GM12878 (cell line): ENCODE results near the gene LRRC39. TPM values are rescaled to one million over a fixed set of nuclear protein-coding genes. Genes with fewer than 3 reads are reported as not detected.

Source experiments
- ATAC-seq: fragments of 200-7000 bp; cut with Tn5 transposase; 3 replicates; pipeline ENCODE4 v1.9.1; 2020; ENCODE audit warnings: mild to moderate bottlenecking, moderate library complexity
- BruUV-seq: library from RNA; stranded (reverse); fragments of 400-500 nt; replicated peaks from 2 replicates; lab custom pipeline; 2021; lab: Mats Ljungman, UMichigan
- CTCF ChIA-PET: fragments of 300-600 bp; sonication (Branson Sonifier 250); formaldehyde crosslinking; extraction: SDS; loops from one replicate; lab custom pipeline; 2021; ENCODE audit warnings: inconsistent platforms; lab: Yijun Ruan, JAX
- POLR2A ChIA-PET: fragments of 350-600 bp; formaldehyde crosslinking; extraction: SDS; loops from one replicate; lab custom pipeline; 2021; ENCODE audit warnings: inconsistent platforms; lab: Charles Lee
- RAD21 ChIA-PET: fragments of 300-600 bp; sonication (Branson Sonifier 250); formaldehyde crosslinking; loops from one replicate; lab custom pipeline; 2023; ENCODE audit warnings: antibody characterized with exemption; ENCODE audit not compliant: unreplicated experiment; lab: Charles Lee
- SMC1A ChIA-PET: fragments of 300-600 bp; sonication (Branson Sonifier 250); formaldehyde crosslinking; loops from one replicate; lab custom pipeline; 2023; ENCODE audit not compliant: unreplicated experiment, uncharacterized antibody; lab: Charles Lee
- DNase-seq: peaks from one replicate; pipeline ENCODE4 v3.0.0-alpha.2; 2011; ENCODE audit warnings: low read depth, low spot score
- FAIRE-seq: peaks from 3 replicates; lab custom pipeline; 2011; peaks lifted over from hg19 to GRCh38; lab: Jason Lieb, UNC
- H2AFZ ChIP-seq: 2 replicates; pipeline ENCODE4 v1.6.0; 2011; ENCODE audit warnings: low read depth, low read length, control low read depth; ENCODE audit not compliant: control insufficient read depth
- H3K27ac ChIP-seq: 2 replicates; pipeline ENCODE4 v1.5.1; 2011; ENCODE audit warnings: control low read depth; ENCODE audit not compliant: control insufficient read depth, insufficient read depth
- H3K27me3 ChIP-seq, 2 experiments: replicated peaks in 1 of 2; 2 replicates each; pipeline versions ENCODE4 v1.6.0 to v1.6.1; 2011; ENCODE audit warnings: low read length in 1 of 2; ENCODE audit not compliant: control insufficient read depth in 2 of 2, insufficient read depth in 2 of 2
- H3K36me3 ChIP-seq, 2 experiments: 2 replicates each; pipeline ENCODE4 v1.5.1; 2011; ENCODE audit warnings: low read length in 1 of 2; ENCODE audit not compliant: control insufficient read depth in 2 of 2, insufficient read depth in 2 of 2
- H3K4me1 ChIP-seq: 2 replicates; pipeline ENCODE4 v1.6.1; 2011; ENCODE audit warnings: mild to moderate bottlenecking, low read length, moderate library complexity, mixed read lengths; ENCODE audit not compliant: control insufficient read depth, insufficient read depth
- H3K4me2 ChIP-seq: 2 replicates; pipeline ENCODE4 v1.6.0; 2011; ENCODE audit warnings: control low read depth; ENCODE audit not compliant: control insufficient read depth, insufficient read depth
- H3K4me3 ChIP-seq: fragments of 200-600 bp; sonication (generic); 2 replicates; pipeline ENCODE4 v1.5.1; 2016
- H3K79me2 ChIP-seq: 2 replicates; pipeline ENCODE4 v1.6.0; 2011; ENCODE audit warnings: low read length; ENCODE audit not compliant: control insufficient read depth, insufficient read depth
- H3K9ac ChIP-seq: 2 replicates; pipeline ENCODE4 v1.8.0; 2011; ENCODE audit warnings: low read length, control low read depth, mixed read lengths; ENCODE audit not compliant: control insufficient read depth, insufficient read depth
- H3K9me3 ChIP-seq: replicated peaks from 3 replicates; pipeline ENCODE4 v1.5.1; 2011; ENCODE audit warnings: mild to moderate bottlenecking, low read length; ENCODE audit not compliant: control insufficient read depth, insufficient read depth
- H4K20me1 ChIP-seq: 2 replicates; pipeline ENCODE4 v1.6.0; 2011; ENCODE audit not compliant: control insufficient read depth, insufficient read depth
- BACH1 ChIP-seq: fragments of 450-650 bp; IDR thresholded peaks from 2 replicates; pipeline ENCODE4 v1.6.1; 2017; ENCODE audit warnings: mild to moderate bottlenecking, borderline replicate concordance
- BRCA1 ChIP-seq: IDR thresholded peaks from 2 replicates; pipeline ENCODE4 v1.6.1; 2011; ENCODE audit warnings: low read depth, low read length, improper control_type of control experiment
- CBX5 ChIP-seq: sonication (generic); IDR thresholded peaks from 2 replicates; pipeline ENCODE4 v1.6.1; 2016; ENCODE audit warnings: low read depth, moderate library complexity, mild to moderate bottlenecking, inconsistent platforms
- EED ChIP-seq: sonication (generic); IDR thresholded peaks from 2 replicates; pipeline ENCODE4 v1.6.1; 2016; ENCODE audit warnings: antibody characterized with exemption, low read depth
- HSF1 ChIP-seq: fragments of 150-350 bp; IDR thresholded peaks from 2 replicates; pipeline ENCODE4 v1.6.1; 2014; ENCODE audit warnings: mild to moderate bottlenecking, low read depth, low read length
- KLF5 ChIP-seq: fragments of 450-650 bp; IDR thresholded peaks from 2 replicates; pipeline ENCODE4 v1.6.1; 2014; ENCODE audit warnings: mild to moderate bottlenecking; ENCODE audit not compliant: partially characterized antibody
- NFXL1 ChIP-seq: fragments of 450-650 bp; IDR thresholded peaks from 2 replicates; pipeline ENCODE4 v1.6.1; 2017; ENCODE audit warnings: antibody characterized with exemption, mild to moderate bottlenecking, borderline replicate concordance
- NFYB ChIP-seq: IDR thresholded peaks from 2 replicates; pipeline ENCODE4 v1.6.1; 2011; ENCODE audit warnings: low read depth, mild to moderate bottlenecking, low read length, improper control_type of control experiment, moderate library complexity; ENCODE audit not compliant: insufficient read depth
- NKRF ChIP-seq: fragments of 450-650 bp; conservative IDR thresholded peaks from 2 replicates; pipeline ENCODE4 v1.6.1; 2017; ENCODE audit warnings: mild to moderate bottlenecking, moderate library complexity
- SMC3 ChIP-seq: IDR thresholded peaks from 2 replicates; pipeline ENCODE4 v1.6.1; 2011; ENCODE audit warnings: low read length, improper control_type of control experiment, borderline replicate concordance
- SREBF1 ChIP-seq: IDR thresholded peaks from 2 replicates; pipeline ENCODE4 v1.6.1; 2012; ENCODE audit warnings: mild to moderate bottlenecking, low read length
- SUPT20H ChIP-seq: IDR thresholded peaks from 2 replicates; pipeline ENCODE4 v1.6.1; 2011; ENCODE audit warnings: low read depth, mild to moderate bottlenecking, low read length, moderate library complexity, borderline replicate concordance; ENCODE audit not compliant: control insufficient read depth
- ZNF592 ChIP-seq: fragments of 450-650 bp; IDR thresholded peaks from 2 replicates; pipeline ENCODE4 v1.6.1; 2017; ENCODE audit warnings: mild to moderate bottlenecking, moderate library complexity
- WGBS: methylation state at CpG from one replicate; pipeline ENCODE4 v1.1.6; 2016; ENCODE audit warnings: low lambda C conversion rate; ENCODE audit not compliant: insufficient replicate concordance, insufficient coverage; ENCODE audit errors: missing lambda C conversion rate; 5-methylcytosine and 5-hydroxymethylcytosine counted together
- in situ Hi-C: fragments of 300-500 bp; cut with MboI; formaldehyde crosslinking; loops from 9 replicates; pipeline ENCODE4 v1.14.3; 2018; ENCODE audit warnings: mixed read lengths
- intact Hi-C: fragments of 100-400 bp; cut with micrococcal nuclease; formaldehyde crosslinking; loops from one replicate; pipeline ENCODE4 v1.14.2; 2022; ENCODE audit not compliant: unreplicated experiment
- polyA plus RNA-seq, 11 experiments: library from polyadenylated mRNA; depleted of rRNA in 4 of 11; unstranded in 6 of 11; stranded (reverse) in 5 of 11; fragments of >200 nt; fragmentation: Nextera tagmentation in 4 of 11; fragmentation: Illumina TruSeq in 1 of 11; extraction: Ambion mirVana in 4 of 11; extraction: Trizol in 1 of 11; gene quantifications; 1 replicate in 1 of 11; 2 replicates in 10 of 11; pipeline versions ENCODE4 v1.2.1 to v1.2.3, GENCODE V29; 2011 to 2016; ENCODE audit warnings: inconsistent platforms in 2 of 11, missing spikeins in 2 of 11, low read depth in 1 of 11
- total RNA-seq, 4 experiments: library from RNA; depleted of rRNA in 3 of 4; stranded (reverse); fragments of >200 nt in 3 of 4; fragmentation: Illumina TruSeq in 1 of 4; extraction: Trizol in 1 of 4; gene quantifications; 2 replicates each; pipeline versions ENCODE4 v1.2.1 to v1.2.3, GENCODE V29; 2013 to 2021

The LRRC39 gene
- total and polyA plus RNA-seq, 10 of the 15 experiments (the other 5 are each of a cell fraction or from before 2014, with no cell fraction given): 0.23 to 1.1 (median 0.56) TPM

GRCh38 chr1:100215101-100215500, 37.0 kb upstream of the LRRC39 start (continued):
- TF ChIP-seq ZNF592 (no peak), HSF1 (no peak), EED (no peak)

GRCh38 chr1:100213141-100213540, 35.1 kb upstream of the LRRC39 start:
- Histone ChIP-seq H3K4me3 (no peak overlapping the region), H3K4me2 (no peak overlapping the region)
- POLR2A ChIA-PET: no interaction called here
- TF ChIP-seq KLF5: no peak
- TF ChIP-seq BACH1: no peak
- TF ChIP-seq CBX5: no peak
- TF ChIP-seq NKRF: no peak
- TF ChIP-seq SMC3: no peak
- no peak for TF ChIP-seq SUPT20H
- TF ChIP-seq BRCA1: no peak
- no peak for TF ChIP-seq NFYB
- TF ChIP-seq NFXL1: no peak
- TF ChIP-seq SREBF1: no peak
- TF ChIP-seq, all 136 proteins: peak for 0
- ChIA-PET CTCF (no interaction called here), SMC1A (no interaction called here), RAD21 (no interaction called here)
- no peaks in the 10 kb centered on the region for H3K4me1 ChIP-seq
- no peaks in the 10 kb centered on the region for H3K79me2 ChIP-seq
- no peaks in the 10 kb centered on the region for H3K9me3 ChIP-seq
- ATAC-seq (no peak), DNase-seq (no peak), FAIRE-seq (no peak)
- WGBS: 98% methylated on average over 26 of the region's 37 CpGs
- in situ Hi-C loops: no loop called here
- intact Hi-C loops: no loop called here
- H3K27ac ChIP-seq: no peak overlapping the region
- H3K9ac ChIP-seq: no peak overlapping the region
- BruUV-seq: no TSS peak
- peaks cover 0 to 9% of the 10 kb centered on the region in 2 experiments; a peak in 2 of 4 replicates for H3K36me3 ChIP-seq
- H3K27me3 ChIP-seq: no peaks in the 10 kb centered on the region
- no peak overlapping the region for H2AFZ ChIP-seq
- no peaks in the 10 kb centered on the region for H4K20me1 ChIP-seq
